Activated T-cell treated with anti-CD3 and anti-CD28 coated beads for 1 hour (primary cell): ENCODE data around the gene IL16.

Experiments used
- DNase-seq: peaks from one replicate; pipeline ENCODE4 v3.0.0-alpha.2; 2020; ENCODE audit warnings: low read depth

The IL16 gene

GRCh38 chr15:81256916-81257315 is 60.2 kb downstream of the IL16 start:
- no peak for DNase-seq

GRCh38 chr15:81257435-81257834 is 60.8 kb downstream of the IL16 start:
- DNase-seq = no peak

- no peak for DNase-seq
Observed at GRCh38 chr15:81258455-81258854, 61.8 kb downstream of the IL16 start.

- DNase-seq = no peak
Observed at GRCh38 chr15:81259760-81260298, 63.1 kb downstream of the IL16 start.

GRCh38 chr15:81261172-81261811 is 64.6 kb downstream of the IL16 start:
- no peak for DNase-seq

GRCh38 chr15:81263477-81263876 is 66.8 kb downstream of the IL16 start:
- no peak for DNase-seq

GRCh38 chr15:81264072-81264857 is 67.6 kb downstream of the IL16 start:
- DNase-seq = no peak

GRCh38 chr15:81265256-81265943 is 68.7 kb downstream of the IL16 start:
- DNase-seq = no peak

GRCh38 chr15:81265944-81266775 is 69.5 kb downstream of the IL16 start:
- DNase-seq = peak; percentile 80

GRCh38 chr15:81268340-81268739 is 71.7 kb downstream of the IL16 start:
- DNase-seq = no peak

- DNase-seq = no peak
Observed at GRCh38 chr15:81268881-81269601, 72.4 kb downstream of the IL16 start.

GRCh38 chr15:81270188-81270587 is 73.5 kb downstream of the IL16 start:
- DNase-seq = no peak

GRCh38 chr15:81270781-81271491 is 74.3 kb downstream of the IL16 start:
- DNase-seq = no peak

- no peak for DNase-seq
Observed at GRCh38 chr15:81271761-81272644, 75.3 kb downstream of the IL16 start.

GRCh38 chr15:81273200-81273599 is 76.5 kb downstream of the IL16 start:
- DNase-seq = no peak

GRCh38 chr15:81273855-81274254 is 77.2 kb downstream of the IL16 start:
- DNase-seq = no peak

GRCh38 chr15:81274255-81274654 is 77.6 kb downstream of the IL16 start:
- no peak for DNase-seq

GRCh38 chr15:81274931-81275707 is 78.4 kb downstream of the IL16 start:
- peak; percentile 87 for DNase-seq
